Ovary (tissue), 9 donors: ENCODE results near the gene TGFBR1. TPM values are rescaled to one million over a fixed set of nuclear protein-coding genes. Genes with fewer than 3 reads are reported as not detected.

ENCODE experiments used
- DNase-seq, 5 donors: peaks; one replicate each; pipeline ENCODE4 v3.0.0-alpha.2; 2019 to 2020
- H3K27ac ChIP-seq, 2 donors: fragments of 200-600 bp; one replicate each; pipeline versions ENCODE4 v1.5.1 to v1.8.0; 2019 to 2022
- H3K27me3 ChIP-seq: fragments of 200-600 bp; one replicate; pipeline ENCODE4 v1.8.0; 2022
- H3K36me3 ChIP-seq: fragments of 200-600 bp; sonication (generic); one replicate; pipeline ENCODE4 v1.5.1; 2019
- H3K4me1 ChIP-seq: one replicate; pipeline ENCODE4 v1.8.1; 2013; ENCODE audit warnings: mild to moderate bottlenecking, moderate library complexity; ENCODE audit not compliant: insufficient read depth
- H3K4me3 ChIP-seq: fragments of 200-600 bp; sonication (generic); one replicate; pipeline ENCODE4 v1.5.1; 2017
- H3K9me3 ChIP-seq, 2 donors: fragments of 200-600 bp in 1 of 2; sonication (generic) in 1 of 2; one replicate each; pipeline versions ENCODE4 v1.5.1 to v1.8.1; 2013 to 2019; ENCODE audit warnings: mild to moderate bottlenecking in 1 of 2, moderate library complexity in 1 of 2
- CTCF ChIP-seq, 3 donors: fragments of 450-650 bp in 2 of 3; fragments of 200-600 bp in 1 of 3; IDR thresholded peaks; one replicate each; pipeline versions ENCODE4 v1.5.1 to v1.8.0; 2016 to 2022; ENCODE audit warnings: antibody characterized with exemption in 3 of 3, mild to moderate bottlenecking in 1 of 3
- EP300 ChIP-seq: sonication (generic); formaldehyde crosslinking; IDR thresholded peaks from one replicate; pipeline ENCODE4 v1.6.1; 2017; ENCODE audit warnings: antibody characterized with exemption
- POLR2A ChIP-seq: fragments of 450-650 bp; IDR thresholded peaks from one replicate; pipeline ENCODE4 v1.6.1; 2017; ENCODE audit warnings: antibody characterized with exemption, mild to moderate bottlenecking, moderate library complexity
- WGBS, 3 donors: extraction: QIAGEN DNeasy Blood & Tissue Kit in 1 of 3; methylation state at CpG; one replicate each; pipeline versions ENCODE4 v1.1.5 to v1.1.7; 2013 to 2017; 5-methylcytosine and 5-hydroxymethylcytosine counted together
- intact Hi-C, 4 donors: fragments of 100-400 bp; cut with DNase I; formaldehyde crosslinking; loops; one replicate each; pipeline versions ENCODE4 v1.11.0 to v1.15.1; 2022 to 2023
- polyA plus RNA-seq, 2 donors: library from polyadenylated mRNA; stranded (reverse); fragments of 200-250 nt in 1 of 2; fragments of 350-450 nt in 1 of 2; fragmentation: Illumina TruSeq in 1 of 2; extraction: RNeasy Lipid Tissue Mini Kit (QIAGEN cat#74804) in 1 of 2; gene quantifications; one replicate each; pipeline ENCODE4 v1.2.3, GENCODE V29; 2013 to 2014
- total RNA-seq, 7 donors: library from RNA; depleted of rRNA in 2 of 7; stranded (reverse); fragments of >200 nt in 2 of 7; fragmentation: NEBNext Ultra II Directional in 3 of 7; extraction: Animal tissue kit (Norgen Biotek cat#: 25700) in 3 of 7; gene quantifications; one replicate each; pipeline versions ENCODE4 v1.1.0 to v1.2.4, GENCODE V29; 2016 to 2023
- donor health status: DM: no; HTN: no; CAD: no; lungs with moderate emphysema.
- donor health status: DM: no; HTN: no; CAD: no.
- donor health status: Bipolar disorder and iron deficiency.
- donor health status: DM: yes; HTN: yes; CAD: no.
- donor health status: DM: no; HTN: no; CAD: no.
- donor health status: DM: yes; HTN: yes; CAD: no.

TGFBR1 gene
- total and polyA plus RNA-seq, 9 donors: 12.5 to 55.9 (median 38.3) TPM

- no peaks in the 10 kb centered on the region for H3K4me1 ChIP-seq
- H3K36me3 ChIP-seq: no peaks in the 10 kb centered on the region
- H3K27ac ChIP-seq: no peak overlapping the region
- intact Hi-C loops: no loop called here
- no peak overlapping the region for H3K4me3 ChIP-seq
- H3K9me3 ChIP-seq: no peaks in the 10 kb centered on the region
- H3K27me3 ChIP-seq: no peaks in the 10 kb centered on the region
- DNase-seq: no peak
- 77 to 84% (median 80%) methylated on average over 7 of the region's 7 CpGs for WGBS, 3 donors
- TF ChIP-seq CTCF (IDR thresholded peaks at IDR 0.05) (no peak), EP300 (no peak), POLR2A (no peak)
Observed at GRCh38 chr9:99057665-99058625, 47.0 kb upstream of the TGFBR1 start.

- Histone ChIP-seq H3K4me3 (no peak overlapping the region), H3K36me3 (no peaks in the 10 kb centered on the region), H3K27me3 (no peaks in the 10 kb centered on the region), H3K27ac (no peak overlapping the region), H3K9me3 (no peaks in the 10 kb centered on the region), H3K4me1 (no peaks in the 10 kb centered on the region)
- no peak for DNase-seq
- intact Hi-C loops: no loop called here
- TF ChIP-seq POLR2A (no peak), EP300 (no peak), CTCF (IDR thresholded peaks at IDR 0.05) (no peak)
- WGBS, 3 donors: 75 to 78% (median 77%) methylated on average over 8 of the region's 8 CpGs
Observed at GRCh38 chr9:99058964-99059921, 45.7 kb upstream of the TGFBR1 start.

DNA sequence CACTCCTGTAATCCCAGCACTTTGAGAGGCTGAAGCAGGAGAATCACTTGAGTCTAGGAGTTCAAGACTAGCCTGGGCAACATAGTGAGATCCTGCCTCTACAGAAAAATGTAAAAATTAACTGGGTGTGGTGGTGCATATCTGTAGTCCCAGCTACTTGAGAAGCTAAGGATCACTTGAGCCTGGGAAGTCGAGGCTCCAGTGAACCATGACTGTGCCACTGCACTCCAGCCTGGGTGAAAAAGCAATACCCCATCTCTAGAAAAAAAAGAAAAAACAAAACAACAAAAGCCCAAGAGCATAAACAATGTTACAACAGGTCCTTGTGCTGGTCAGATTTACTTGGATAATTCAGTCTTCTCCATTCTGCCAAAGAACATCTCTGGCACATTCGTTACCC is 44.3 kb upstream of the TGFBR1 start:
- WGBS, 3 donors: 86 to 95% (median 94%) methylated on average over 2 of the region's 2 CpGs
- H3K4me3 ChIP-seq: no peak overlapping the region
- no peak for TF ChIP-seq CTCF (IDR thresholded peaks at IDR 0.05)
- TF ChIP-seq POLR2A: no peak
- TF ChIP-seq EP300: no peak
- no peaks in the 10 kb centered on the region for H3K27me3 ChIP-seq
- no peaks in the 10 kb centered on the region for H3K9me3 ChIP-seq
- no peaks in the 10 kb centered on the region for H3K4me1 ChIP-seq
- H3K27ac ChIP-seq: no peak overlapping the region
- H3K36me3 ChIP-seq: no peaks in the 10 kb centered on the region
- no peak for DNase-seq
- intact Hi-C loops: no loop called here

DNA sequence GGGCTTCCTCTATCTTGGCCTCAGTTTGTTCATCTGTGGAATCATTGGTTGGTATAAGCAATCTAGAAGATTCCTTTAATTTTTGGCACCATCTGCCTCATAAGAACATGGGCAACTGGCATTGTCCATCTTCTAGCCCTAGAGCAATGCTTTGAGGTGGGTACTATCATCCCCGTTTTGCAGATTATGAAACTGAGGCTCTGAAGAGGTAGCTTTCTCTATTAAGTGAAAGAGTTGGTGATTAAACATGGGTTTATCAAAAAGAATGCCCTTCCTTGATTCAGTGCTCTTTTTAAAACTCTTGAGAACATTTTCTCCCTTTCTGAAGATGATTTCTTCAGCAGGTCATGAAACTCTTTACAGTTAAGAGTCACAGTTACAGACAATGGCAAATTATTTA is 42.4 kb upstream of the TGFBR1 start:
- H3K36me3 ChIP-seq: no peaks in the 10 kb centered on the region
- intact Hi-C loops: no loop called here
- 93 to 98% (median 96%) methylated on average over 1 of the region's 1 CpG for WGBS, 3 donors

More for the DNA sequence above, 42.4 kb upstream of the TGFBR1 start:
- H3K27me3 ChIP-seq: no peaks in the 10 kb centered on the region
- H3K4me1 ChIP-seq: no peaks in the 10 kb centered on the region
- no peaks in the 10 kb centered on the region for H3K9me3 ChIP-seq
- H3K4me3 ChIP-seq: no peak overlapping the region
- no peak for TF ChIP-seq POLR2A
- no peak overlapping the region for H3K27ac ChIP-seq
- DNase-seq: no peak
